ENCODE results near the gene ACACA. TPM values are rescaled to one million over a fixed set of nuclear protein-coding genes. Genes with fewer than 3 reads are reported as not detected.

The ACACA gene
- total RNA-seq, 1 experiment from 2014 or later: 11.3 TPM

DNA sequence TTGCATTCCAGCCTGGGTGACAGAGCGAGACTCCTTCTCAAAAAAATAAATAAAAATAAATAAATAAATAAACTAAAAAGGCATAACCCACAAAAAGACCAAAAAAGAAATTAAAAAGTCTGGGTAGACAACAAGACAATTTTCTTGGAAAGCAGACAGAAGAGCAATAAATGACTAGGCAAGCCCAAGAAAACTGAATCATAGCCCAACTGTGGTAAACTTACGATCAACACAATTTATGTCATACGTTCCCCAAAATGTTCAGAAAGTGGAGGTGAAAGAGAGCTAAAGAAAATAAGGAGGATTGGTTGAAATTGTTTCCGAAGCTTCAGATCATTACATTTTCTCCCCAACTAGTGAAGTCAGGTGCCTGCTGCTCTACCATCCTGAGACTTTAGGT is 62.1 kb downstream of the ACACA start:
- no peak for DNase-seq (ENCODE audit: low read depth)

DNA sequence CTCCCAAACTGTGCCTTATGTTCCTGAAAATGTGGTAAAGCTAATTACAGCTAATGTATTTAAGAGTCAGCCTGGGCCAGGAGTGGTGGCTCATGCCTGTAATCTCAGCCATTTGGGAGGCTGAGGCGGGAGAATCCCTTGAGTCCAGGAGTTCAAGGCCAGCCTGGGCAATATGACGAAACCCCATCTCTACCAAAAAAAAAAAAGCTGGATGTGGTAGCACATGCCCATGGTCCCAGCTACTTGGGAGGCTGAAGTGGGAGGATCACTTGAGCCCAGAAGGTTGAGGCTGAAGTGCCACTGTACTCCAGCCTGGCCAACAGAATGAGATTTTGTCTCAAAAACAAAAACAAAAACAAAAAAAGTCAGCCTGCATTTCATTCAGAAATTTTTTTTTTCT is 64.0 kb downstream of the ACACA start:
- no peak for DNase-seq (ENCODE audit: low read depth)

DNA sequence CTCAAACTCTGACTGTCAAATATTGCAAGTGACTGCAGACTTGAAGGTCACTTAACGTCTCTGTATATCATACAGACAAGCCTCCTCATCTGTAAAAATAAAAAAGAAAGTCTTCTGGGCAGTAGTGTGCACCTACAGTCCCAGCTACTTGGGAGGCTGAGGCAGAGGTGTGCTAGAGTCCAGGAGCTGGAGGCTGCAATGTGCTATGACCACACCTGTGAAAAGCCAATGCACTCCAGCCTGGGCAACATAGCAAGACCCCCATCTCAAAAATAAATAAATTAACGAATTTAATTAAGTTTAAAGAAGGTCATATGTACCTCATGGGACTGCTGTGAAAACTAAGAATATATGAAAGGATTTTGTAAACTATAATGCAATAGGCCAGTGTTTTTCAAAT is 65.8 kb downstream of the ACACA start:
- DNase-seq (ENCODE audit: low read depth): no peak

- DNase-seq (ENCODE audit: low read depth): no peak
These were observed 67.3 kb downstream of the ACACA start for GRCh38 chr17:37339321-37339720.

DNA sequence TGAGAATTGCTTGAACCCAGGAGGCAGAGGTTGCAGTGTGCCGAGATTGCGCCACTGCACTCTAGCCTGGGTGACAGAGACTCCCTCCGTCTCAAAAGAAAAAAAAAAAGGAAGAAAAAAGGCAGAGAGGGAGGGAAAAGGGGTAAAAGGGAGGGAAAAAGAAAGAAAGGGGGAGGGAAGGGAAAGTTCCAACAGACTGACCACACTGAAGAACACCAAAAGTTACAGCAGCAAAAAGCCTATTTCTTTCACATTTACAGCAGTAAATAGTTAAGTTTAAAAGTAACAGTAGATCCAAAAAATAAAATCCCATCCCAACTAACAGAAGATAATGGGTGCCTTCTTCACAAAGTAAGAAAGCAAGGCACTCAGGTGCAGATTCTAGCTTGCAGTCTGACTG is 67.8 kb downstream of the ACACA start:
- DNase-seq (ENCODE audit: low read depth): no peak

DNA sequence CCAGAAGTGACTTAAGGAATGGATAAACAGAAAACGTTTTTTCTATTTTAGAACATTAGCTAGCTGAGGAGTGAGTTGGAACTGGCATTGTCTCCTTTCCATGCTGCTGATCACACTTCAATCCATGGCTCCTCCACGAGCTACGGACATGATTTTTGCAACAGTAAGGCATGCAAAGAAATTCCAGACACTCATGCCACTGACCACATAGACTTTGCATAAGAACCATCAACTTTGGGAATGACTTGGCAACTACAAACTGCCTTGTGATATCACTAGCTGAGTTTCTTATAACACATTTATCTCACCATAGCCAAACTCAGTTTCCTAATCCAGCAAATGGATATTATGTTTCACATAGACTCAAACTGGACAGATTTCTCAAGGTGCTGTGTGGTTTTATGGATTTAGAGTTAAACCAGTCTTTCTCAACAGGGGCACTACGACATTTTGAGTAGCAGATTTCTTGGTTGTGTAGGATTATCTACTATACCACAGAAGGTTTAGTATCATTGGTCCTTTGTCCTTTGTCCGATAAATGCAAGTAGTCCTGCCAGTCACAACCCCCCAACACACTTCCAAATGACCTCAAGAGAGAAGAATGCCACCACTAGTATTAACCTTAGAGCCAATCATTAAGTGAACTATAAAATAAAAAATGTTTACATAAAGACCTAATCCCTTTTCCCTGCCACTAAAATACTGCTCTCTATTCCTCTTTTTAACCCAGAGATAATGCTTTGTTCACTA is 79.1 kb downstream of the ACACA start:
- no peak for DNase-seq (ENCODE audit: low read depth)

DNA sequence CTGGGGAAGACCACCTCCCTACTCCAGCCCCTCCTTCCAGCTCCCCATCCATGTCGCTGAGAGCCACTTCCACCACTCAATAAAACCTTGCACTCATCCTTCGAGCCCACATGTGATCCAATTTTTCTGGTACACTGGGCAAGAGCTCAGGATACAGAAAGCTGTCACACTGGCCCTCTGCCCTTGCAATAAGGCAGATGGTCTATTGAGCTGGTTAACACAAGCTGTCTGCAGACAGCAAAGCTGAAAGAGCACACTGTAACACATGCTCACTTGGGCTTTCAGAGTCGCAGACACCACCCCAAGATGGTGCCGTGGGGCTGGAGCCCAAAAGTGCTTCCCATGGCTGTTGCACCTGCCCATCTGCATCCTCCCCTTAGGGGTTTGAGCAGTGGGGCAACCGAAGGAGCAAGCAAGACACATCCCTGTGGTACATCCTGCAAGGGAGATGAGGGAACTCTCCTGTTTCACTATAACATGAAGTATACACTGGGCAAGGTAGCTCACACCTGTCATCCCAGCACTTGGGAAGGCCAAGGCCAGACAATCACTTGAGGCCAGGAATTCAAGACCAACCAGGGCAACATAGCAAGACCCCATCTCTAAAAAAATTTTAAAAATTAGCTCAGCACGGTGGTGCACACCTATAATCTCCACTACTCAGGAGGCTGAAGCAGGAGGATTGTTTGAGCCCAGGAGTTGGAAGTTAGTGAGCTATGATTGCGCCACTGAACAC is 83.6 kb downstream of the ACACA start:
- DNase-seq (ENCODE audit: low read depth): no peak

DNA sequence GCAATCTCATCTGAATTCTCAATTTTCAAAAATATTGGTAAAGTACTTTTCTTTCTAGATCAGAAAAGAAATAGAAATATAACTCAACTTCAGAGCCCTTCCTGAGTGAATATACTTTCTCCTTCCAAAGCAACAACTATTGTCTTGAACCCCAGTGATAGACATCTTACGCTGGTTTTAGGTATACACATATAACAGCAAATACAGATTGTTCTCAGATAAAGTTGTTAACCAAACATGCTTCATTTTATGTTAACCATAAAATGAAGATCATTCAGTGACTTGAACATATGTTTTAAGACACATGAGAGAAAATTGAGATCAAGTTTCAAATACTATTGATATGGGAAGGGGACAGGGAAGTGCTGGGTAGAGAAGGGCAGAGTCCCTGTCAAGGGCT is 84.5 kb downstream of the ACACA start:
- DNase-seq (ENCODE audit: low read depth): no peak

- no peak for DNase-seq (ENCODE audit: low read depth)
These were observed 87.6 kb downstream of the ACACA start for GRCh38 chr17:37318931-37319594.

GRCh38 chr17:37317867-37318266 is 88.8 kb downstream of the ACACA start:
- no peak for DNase-seq (ENCODE audit: low read depth)

GRCh38 chr17:37315601-37316000 is 91.0 kb downstream of the ACACA start:
- DNase-seq (ENCODE audit: low read depth): no peak

DNA sequence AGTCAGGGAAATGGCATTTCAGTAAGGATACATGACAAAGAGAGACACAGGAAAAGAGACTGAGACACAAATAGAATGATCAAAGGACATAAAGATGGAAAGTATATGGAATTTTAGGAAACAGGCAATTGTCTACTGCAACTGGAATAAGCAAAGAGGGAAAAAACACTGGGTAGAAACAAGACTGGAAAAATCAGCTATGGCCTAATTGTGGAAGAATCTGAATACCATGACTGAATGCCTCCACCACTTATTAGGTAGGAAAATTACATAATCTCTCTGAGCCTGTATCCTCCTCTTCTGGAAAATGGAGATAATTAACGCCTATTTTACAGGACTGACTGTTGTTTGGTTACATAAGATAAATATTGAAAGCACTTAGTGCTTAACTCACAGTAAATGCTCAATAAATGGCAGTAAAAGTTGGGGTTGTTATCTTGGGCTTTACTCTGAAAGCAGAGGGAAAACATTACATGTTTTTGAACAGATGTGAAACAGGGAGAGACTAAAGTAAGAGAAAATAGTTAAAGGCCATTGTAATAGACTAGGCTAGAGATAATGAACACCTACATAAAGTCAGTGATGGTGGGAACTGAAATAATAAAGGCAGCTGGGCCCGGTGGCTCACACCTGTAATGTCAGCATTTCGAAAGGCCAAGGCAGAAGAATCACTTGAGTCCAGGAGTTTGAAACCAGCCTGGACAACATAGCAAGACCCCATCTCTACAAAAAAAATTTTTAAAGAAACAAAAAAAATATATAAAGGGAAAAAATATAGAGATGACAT is 94.3 kb downstream of the ACACA start:
- no peak for DNase-seq (ENCODE audit: low read depth)

DNA sequence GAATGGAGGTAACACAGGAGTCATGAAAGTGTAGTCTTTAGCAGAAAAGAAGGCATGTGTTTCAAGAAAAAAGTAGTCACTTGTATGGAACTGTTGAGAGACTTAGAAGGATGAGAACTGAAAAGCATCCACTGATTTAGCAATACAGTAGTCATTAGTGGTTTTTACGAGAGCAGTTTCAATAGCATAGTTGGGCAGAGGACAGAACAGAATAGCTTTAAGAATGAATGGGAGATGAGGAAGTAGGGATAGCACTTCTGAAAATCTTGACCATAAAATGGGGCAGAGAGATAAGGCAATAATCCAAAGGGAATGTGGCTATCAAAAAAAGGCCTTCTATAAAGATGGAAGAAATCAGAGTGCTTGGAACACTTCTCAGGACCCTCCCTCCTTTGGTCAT is 95.7 kb downstream of the ACACA start:
- no peak for DNase-seq (ENCODE audit: low read depth)

DNA sequence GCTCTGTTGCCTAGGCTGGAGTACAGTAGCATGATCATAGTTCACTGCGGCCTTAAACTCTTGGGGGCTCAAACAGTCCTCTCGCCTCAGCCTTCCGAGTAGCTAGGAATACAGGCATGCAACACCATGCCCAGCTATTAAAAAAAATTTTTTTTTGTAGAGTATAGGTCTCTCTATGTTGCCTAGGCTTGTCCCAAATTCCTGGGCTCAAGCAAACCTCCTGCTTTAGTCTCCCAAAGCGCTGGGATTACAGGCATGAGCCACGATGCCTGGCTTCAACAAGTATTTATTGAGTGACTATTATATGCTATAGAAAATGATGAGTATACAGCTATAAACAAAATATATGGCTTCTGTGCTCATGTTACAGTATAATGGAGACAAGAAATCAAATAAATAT is 97.6 kb downstream of the ACACA start:
- no peak for DNase-seq (ENCODE audit: low read depth)

DNA sequence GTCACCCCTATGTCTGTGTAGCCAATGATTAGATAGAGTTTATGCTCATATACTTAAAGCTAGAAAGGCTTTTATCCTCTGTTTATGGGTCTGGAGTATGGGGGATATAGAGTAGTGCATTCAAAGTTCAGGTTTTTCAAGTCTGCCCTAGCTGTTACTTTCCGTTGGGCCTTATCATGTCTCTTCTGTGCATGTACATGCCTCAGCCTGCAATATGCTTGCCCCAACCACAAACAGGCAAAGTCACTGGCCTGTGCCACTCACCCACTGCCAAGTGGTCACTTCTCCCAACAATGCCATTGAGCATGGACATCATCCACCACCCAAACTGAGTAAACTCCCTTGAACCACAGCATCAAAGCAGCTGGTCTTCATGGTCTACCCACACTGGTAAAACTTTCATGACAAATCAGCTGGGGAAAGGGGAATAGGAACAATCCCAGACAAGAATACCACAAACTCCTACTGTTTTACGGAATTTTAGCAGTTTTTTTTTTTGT is 101.2 kb downstream of the ACACA start:
- DNase-seq (ENCODE audit: low read depth): no peak

GRCh38 chr17:37301288-37301687 is 105.3 kb downstream of the ACACA start:
- DNase-seq (ENCODE audit: low read depth): no peak

DNA sequence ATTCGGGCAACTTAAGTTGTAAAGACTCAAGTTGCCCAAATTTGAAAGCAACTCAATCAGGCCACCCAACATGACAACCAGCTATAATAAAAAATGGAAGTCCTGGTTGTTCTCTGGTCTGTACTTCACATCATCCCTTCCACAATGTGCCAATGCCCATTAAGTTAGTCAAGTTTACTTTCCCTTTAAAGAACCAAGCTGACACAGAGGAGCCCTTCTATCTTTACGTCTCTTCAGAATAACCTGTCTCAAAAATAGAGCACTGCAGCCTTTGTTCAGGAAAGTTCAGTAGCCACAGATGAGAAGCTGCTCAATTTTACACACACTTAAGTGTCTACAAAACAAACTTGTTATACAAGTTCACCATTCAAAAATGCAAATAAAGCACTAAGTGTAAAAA is 106.0 kb downstream of the ACACA start:
- no peak for DNase-seq (ENCODE audit: low read depth)

- no peak for DNase-seq (ENCODE audit: low read depth)
These were observed 107.2 kb downstream of the ACACA start for GRCh38 chr17:37299257-37299980.

DNA sequence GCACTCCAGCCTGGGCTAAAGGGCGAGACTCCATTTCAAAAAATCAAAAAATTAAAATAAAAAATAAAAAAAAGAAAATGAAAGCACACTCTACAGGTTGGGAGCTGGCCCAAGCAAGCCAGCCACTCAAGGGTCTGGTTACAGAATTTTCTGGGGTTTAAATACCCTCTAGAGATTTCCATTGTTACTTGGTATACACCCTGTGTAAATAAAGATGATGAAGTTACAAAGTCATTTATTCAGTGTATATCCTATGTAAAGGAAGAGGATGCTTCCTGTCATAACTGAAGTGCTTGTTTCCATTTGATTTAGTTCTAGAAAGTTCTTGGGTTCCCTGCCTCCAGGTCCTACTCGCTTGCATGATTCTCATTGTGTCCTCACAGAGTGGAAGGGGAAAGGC is 110.7 kb downstream of the ACACA start:
- no peak for DNase-seq (ENCODE audit: low read depth)

GRCh38 chr17:37294888-37295287 is 111.7 kb downstream of the ACACA start:
- DNase-seq (ENCODE audit: low read depth): no peak

- no peak for DNase-seq (ENCODE audit: low read depth)
These were observed 112.9 kb downstream of the ACACA start for GRCh38 chr17:37293770-37294169.

All from Daoy (cell line).